GM19438 (cell line): ENCODE measurements around the gene SOX1.

Source experiments
- ATAC-seq: cut with Tn5 transposase; IDR thresholded peaks from one replicate; pipeline ENCODE4 v1.9.1; 2021; ENCODE audit warnings: low read depth; ENCODE audit not compliant: unreplicated experiment

SOX1 gene

DNA sequence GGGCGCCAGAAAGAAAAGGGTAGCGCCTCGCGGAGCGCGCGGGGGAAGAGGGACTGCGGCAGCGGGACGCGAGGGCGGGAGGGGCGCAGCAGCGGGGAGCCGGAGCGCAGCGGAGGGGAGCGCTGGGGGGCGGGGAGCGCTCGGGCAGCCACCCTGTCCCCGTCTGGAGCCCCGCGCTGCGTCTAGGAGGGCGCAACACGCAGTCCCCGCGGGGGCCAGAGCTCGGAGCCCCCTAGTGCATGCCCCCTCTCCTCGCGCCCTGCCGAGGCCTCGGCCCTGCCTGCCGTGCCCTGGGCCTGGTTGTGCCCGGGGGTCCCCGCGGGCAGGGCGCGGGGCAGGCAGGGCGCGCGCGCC is 37.9 kb downstream of the SOX1 start:
- ATAC-seq = no peak

DNA sequence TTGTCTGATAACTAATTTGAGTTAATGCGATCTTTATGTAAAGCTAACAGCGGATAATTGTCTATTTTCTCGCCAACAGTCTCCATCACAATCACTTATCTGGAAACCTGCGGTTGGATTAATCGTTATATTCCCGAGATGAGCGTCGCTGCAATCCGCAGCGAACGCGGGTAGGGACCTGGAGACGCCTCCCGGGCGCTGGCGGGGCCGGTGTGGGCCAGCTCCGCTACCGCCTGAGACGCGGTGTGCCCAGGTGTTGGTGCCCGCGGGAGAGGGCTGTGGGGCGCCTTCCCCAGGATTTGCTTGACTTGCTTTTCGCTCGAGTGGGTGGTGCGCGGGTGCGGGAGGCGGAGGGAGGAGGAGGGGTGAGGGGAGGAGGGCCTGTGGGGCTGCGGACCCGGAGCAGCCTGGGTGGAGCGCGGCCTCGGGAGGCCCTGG is 38.3 kb downstream of the SOX1 start:
- ATAC-seq = no peak

GRCh38 chr13:112105892-112106291 is 38.9 kb downstream of the SOX1 start:
- ATAC-seq = no peak

DNA sequence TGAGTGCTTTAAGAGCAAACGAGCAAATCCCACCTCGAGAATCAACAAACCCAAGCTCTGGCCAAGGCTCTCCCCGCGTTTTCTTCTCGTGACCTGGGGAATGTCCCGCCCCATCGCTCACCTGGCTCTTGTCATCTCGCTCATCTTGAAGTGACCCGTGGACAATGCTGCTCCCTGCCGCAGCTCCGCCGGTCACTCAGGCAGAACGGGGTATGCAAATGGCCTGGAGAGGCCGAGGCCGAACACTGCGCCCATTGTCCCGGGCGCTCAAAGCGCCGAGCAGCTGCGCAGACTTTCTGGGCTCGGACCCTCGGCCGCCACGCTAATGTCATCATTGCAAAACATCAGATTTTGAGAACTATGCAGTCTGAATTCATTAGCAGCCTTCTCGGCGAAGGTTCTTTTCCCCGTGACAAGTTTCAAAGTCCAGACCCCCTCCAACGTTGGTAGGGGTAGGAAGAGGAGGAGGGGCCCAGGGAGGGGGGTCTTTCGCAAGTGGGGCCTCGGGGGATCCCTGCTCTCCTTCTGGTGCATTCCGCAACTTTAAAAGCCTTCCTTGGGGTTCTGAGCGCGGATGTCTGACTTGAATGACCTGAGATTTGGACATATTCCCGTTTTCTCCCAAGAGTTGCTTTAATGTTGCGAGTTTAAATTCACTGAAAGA is 39.7 kb downstream of the SOX1 start:
- no peak for ATAC-seq

- ATAC-seq = no peak
Observed at GRCh38 chr13:112107289-112107688, 40.3 kb downstream of the SOX1 start.

- ATAC-seq = no peak
Observed at GRCh38 chr13:112110479-112110878, 43.5 kb downstream of the SOX1 start.

GRCh38 chr13:112111239-112111857 is 44.4 kb downstream of the SOX1 start:
- no peak for ATAC-seq

- ATAC-seq = no peak
Observed at GRCh38 chr13:112112534-112113276, 45.8 kb downstream of the SOX1 start.

DNA sequence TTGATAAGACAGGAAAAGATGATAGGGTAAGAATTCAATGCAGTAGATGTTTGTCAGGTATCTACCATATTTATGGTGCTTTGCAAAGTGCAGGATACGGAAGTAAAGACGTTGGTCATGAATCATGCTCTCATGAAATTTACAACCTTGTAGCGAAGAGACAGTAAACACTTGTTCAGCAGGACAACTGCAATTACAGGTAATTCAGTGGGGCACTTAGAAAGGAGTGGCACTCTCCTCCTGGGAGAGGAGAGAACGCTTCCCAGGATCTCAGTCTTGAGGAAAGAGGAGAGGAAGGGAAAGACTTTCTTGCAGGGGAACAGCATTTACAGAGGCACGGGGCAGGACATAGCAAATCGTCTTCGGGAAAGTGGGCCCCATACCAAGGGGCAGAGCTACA is 46.4 kb downstream of the SOX1 start:
- no peak for ATAC-seq

- ATAC-seq = no peak
Observed at GRCh38 chr13:112113851-112114250, 46.9 kb downstream of the SOX1 start.

GRCh38 chr13:112114391-112114790 is 47.4 kb downstream of the SOX1 start:
- no peak for ATAC-seq

DNA sequence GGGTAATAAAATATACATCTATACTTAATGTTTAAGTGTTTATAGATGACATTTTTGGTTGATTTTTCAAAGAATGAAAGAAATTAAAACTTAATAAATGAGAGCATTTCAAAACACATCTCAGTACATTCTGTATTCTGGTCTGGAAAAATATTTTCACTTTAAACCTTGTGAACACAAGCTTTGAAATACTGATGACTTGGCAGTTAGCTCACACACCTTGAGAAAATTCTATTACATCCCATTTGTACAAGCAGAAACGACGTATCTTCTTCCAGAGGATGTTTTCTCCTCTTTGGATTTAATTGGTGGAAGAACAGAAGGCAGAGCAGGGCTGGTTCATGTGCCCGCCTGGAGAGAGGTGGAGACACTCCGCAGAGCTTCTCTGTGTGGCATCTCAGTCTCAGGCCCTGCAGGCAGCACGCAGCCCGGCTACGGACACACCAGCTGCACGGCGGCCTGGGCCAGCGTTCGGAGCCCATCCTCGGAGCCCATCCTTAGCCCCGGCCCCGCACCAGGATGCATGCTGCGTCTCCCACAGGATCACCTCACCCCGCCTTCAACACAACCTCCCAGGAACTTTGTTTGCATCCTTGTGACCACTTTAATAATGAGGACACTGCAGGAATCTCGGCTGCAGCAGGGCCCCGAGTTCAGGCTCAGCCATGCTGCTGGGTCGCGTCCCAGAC is 48.6 kb downstream of the SOX1 start:
- ATAC-seq = no peak

GRCh38 chr13:112116187-112116950 is 49.4 kb downstream of the SOX1 start:
- no peak for ATAC-seq

GRCh38 chr13:112117258-112117954 is 50.5 kb downstream of the SOX1 start:
- ATAC-seq = no peak

DNA sequence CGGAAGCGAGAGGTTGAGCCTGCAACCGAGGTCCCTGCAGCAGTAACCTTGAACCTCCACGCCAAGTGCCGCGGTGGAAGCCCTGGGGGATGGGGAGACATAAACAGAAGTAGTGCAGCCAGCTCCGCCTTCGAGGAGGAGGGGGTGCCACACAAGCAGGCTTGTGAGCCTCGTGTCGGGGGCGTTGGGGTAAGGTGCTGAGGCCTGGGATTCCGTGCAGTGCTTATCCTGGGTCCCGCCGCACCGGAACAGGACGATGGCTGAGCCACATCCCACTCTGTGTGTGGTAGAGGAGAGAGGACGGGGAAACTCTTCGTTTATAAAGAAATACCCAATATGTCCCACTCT is 51.0 kb downstream of the SOX1 start:
- no peak for ATAC-seq

DNA sequence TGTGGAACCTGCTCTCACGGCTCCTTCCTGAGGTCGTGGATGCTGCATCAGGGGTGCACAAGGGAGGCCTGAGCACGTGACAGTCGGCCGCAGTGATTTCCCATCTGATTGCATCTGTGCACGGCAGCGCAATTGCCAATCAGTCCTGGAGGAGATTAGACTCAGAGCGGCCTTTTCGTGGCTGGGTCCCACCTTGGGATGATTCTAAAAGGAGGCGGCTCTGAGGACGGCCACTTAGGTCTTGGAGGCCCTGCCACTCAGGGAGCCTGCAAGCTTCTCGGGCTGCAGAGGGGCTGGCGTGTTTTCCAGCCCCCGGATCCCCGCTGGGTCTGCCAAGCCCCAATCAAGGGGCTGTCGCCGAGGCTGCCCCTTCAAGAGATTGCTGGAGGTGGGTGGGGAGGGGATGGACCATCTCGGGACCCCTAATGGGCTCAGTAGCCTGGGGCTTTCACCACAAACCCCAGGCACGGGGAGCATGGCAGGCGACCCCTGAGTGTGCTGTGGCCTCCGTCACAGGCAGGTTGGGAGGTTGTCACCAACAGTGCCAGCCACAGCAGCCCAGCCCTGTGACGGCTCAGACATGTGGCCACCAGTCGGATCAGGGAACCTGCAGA is 51.6 kb downstream of the SOX1 start:
- ATAC-seq = no peak

GRCh38 chr13:112119192-112120030 is 52.5 kb downstream of the SOX1 start:
- no peak for ATAC-seq

DNA sequence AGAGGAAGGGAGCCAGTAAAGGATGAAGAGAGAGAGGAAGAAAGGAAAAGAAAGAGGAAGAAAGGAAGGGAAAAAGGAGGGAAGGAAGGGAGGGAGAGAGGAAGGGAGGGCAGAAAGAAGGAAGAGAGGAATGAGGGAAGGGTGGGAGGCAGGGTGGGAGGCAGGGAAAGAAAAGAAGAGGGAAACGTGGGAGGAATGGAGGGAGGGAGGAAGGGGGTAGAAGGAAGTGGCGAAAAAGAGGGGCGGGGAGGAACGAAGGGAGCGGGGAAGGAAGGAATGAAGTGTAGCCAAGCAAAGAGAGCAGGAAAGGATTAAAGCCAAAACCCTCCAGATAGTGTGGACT is 53.1 kb downstream of the SOX1 start:
- no peak for ATAC-seq
